Lower lobe of right lung (tissue), 2 donors: ENCODE measurements around the gene CNPY4. TPM values are rescaled to one million over a fixed set of nuclear protein-coding genes. Genes with fewer than 3 reads are reported as not detected.

Experiments
- ATAC-seq, 2 donors: fragments of 200-7000 bp; cut with Tn5 transposase; one replicate each; pipeline ENCODE4 v1.9.1; 2020 to 2022; ENCODE audit warnings: mild to moderate bottlenecking in 2 of 2, moderate library complexity in 2 of 2
- DNase-seq: peaks from one replicate; pipeline ENCODE4 v3.0.0-alpha.2; 2020
- H3K27ac ChIP-seq: fragments of 200-600 bp; one replicate; pipeline ENCODE4 v1.8.0; 2022
- H3K27me3 ChIP-seq: fragments of 200-600 bp; one replicate; pipeline ENCODE4 v1.8.0; 2022; ENCODE audit warnings: low read depth
- H3K36me3 ChIP-seq: fragments of 200-600 bp; one replicate; pipeline ENCODE4 v1.8.0; 2022; ENCODE audit warnings: mild to moderate bottlenecking
- H3K4me1 ChIP-seq: fragments of 200-600 bp; one replicate; pipeline ENCODE4 v1.8.0; 2022
- H3K4me3 ChIP-seq: fragments of 200-600 bp; one replicate; pipeline ENCODE4 v1.8.0; 2022; ENCODE audit warnings: mild to moderate bottlenecking
- H3K9me3 ChIP-seq: fragments of 200-600 bp; one replicate; pipeline ENCODE4 v1.8.0; 2022
- intact Hi-C: fragments of 100-400 bp; cut with DNase I; formaldehyde crosslinking; loops from one replicate; pipeline ENCODE4 v1.11.0; 2022
- total RNA-seq: library from RNA; stranded (reverse); fragmentation: NEBNext Ultra II Directional; extraction: Animal tissue kit (Norgen Biotek cat#: 25700); gene quantifications from one replicate; pipeline ENCODE4 v1.2.1, GENCODE V29; 2021
- TF ChIP-seq, protein P1 (sequence below): fragments of 200-600 bp; IDR thresholded peaks from one replicate; pipeline ENCODE4 v1.8.0; 2022; ENCODE audit warnings: antibody characterized with exemption, mild to moderate bottlenecking
- donor health status: DM: no; HTN: yes; CAD: no; lungs with severe emphysema.

The CNPY4 gene
- total RNA-seq, 1 donor from 2014 or later, result 10.5 TPM

GRCh38 chr7:100075418-100075817 lies 44.0 kb upstream of the CNPY4 start:
- peaks cover 92% of the 10 kb centered on the region for H3K36me3 ChIP-seq
- TF ChIP-seq, protein P1, sequence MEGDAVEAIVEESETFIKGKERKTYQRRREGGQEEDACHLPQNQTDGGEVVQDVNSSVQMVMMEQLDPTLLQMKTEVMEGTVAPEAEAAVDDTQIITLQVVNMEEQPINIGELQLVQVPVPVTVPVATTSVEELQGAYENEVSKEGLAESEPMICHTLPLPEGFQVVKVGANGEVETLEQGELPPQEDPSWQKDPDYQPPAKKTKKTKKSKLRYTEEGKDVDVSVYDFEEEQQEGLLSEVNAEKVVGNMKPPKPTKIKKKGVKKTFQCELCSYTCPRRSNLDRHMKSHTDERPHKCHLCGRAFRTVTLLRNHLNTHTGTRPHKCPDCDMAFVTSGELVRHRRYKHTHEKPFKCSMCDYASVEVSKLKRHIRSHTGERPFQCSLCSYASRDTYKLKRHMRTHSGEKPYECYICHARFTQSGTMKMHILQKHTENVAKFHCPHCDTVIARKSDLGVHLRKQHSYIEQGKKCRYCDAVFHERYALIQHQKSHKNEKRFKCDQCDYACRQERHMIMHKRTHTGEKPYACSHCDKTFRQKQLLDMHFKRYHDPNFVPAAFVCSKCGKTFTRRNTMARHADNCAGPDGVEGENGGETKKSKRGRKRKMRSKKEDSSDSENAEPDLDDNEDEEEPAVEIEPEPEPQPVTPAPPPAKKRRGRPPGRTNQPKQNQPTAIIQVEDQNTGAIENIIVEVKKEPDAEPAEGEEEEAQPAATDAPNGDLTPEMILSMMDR, result no peak
- intact Hi-C loops, result no loop called here

GRCh38 chr7:100077205-100077604 lies 42.2 kb upstream of the CNPY4 start:
- Histone ChIP-seq H3K36me3 (peaks cover 74% of the 10 kb centered on the region), H3K4me1 (peaks cover 28% of the 10 kb centered on the region), H3K9me3 (peaks cover 7% of the 10 kb centered on the region), H3K27me3 (no peaks in the 10 kb centered on the region), H3K4me3 (no peak overlapping the region), H3K27ac (no peak overlapping the region)
- TF ChIP-seq, protein P1, result no peak
- DNase-seq (no peak), ATAC-seq (no peak)
- intact Hi-C loops, result no loop called here

More at GRCh38 chr7:100075418-100075817, 44.0 kb upstream of the CNPY4 start:
- Histone ChIP-seq H3K27ac (no peak overlapping the region), H3K4me1 (peaks cover 16% of the 10 kb centered on the region), H3K27me3 (no peaks in the 10 kb centered on the region), H3K4me3 (no peak overlapping the region), H3K9me3 (peaks cover 25% of the 10 kb centered on the region)
- no peak for ATAC-seq
- DNase-seq, result no peak

DNA sequence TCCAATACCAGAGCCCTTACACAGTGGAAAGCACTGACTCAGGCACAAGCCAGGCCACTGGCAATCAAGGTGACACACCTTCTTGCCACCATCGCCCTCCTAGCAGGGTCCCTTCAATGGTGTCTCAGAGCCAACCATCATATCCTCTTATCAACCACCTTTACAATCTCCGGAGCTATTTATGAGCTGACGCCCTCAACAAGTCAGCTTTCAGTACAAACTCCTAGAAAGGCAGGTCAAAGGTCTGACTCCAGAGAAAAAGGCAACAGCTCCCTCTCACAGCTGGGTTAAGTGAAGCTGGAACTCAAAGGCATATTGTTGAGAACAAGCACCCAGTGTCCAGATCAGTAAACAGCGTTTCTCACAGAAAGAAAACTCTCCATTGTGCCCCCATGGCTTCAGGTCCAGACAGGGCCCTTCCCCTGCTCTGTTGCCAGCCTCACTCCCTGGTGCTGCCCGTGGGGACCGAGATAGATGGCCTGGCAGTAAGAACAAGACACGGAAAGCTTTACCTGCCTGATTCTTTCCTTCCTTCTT lies 40.3 kb upstream of the CNPY4 start:
- ATAC-seq, result no peak
- intact Hi-C loops, result no loop called here
- peaks cover 55% of the 10 kb centered on the region for H3K36me3 ChIP-seq
- no peaks in the 10 kb centered on the region for H3K27me3 ChIP-seq
- DNase-seq, result no peak
- H3K27ac ChIP-seq, result no peak overlapping the region
- H3K4me3 ChIP-seq, result no peak overlapping the region
- TF ChIP-seq, protein P1, result no peak
- H3K4me1 ChIP-seq, result peaks cover 35% of the 10 kb centered on the region
- no peaks in the 10 kb centered on the region for H3K9me3 ChIP-seq

DNA sequence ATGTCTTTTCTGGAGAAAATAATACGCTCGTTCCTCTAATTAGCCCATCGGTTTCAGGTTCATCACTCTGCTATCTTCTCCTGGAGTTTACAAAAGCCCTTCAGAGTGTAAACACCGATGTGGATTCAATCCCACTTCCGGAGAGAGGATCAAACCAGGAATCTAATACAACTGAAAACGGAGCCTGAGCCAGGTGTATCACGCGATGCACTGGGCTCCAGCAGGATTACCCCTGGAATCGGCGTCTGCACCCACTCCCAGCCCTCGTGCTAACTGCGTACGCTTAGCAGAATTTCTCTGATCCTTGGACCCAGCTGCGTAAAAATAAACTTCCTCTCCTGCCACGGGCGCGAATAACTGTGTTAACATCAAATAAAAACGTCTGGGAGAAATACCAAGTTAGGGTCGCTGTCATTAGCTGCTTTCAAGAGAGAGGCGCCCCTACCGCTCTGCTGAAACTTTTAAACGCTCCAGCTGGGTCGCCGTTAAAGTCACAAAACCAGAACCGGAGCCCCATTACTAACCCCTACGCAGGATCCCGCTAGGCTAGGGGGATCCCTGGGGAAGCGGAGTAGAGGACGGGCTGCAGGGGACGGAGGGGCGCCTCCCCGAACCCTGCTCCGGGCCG lies 38.4 kb upstream of the CNPY4 start:
- H3K36me3 ChIP-seq, result peaks cover 36% of the 10 kb centered on the region
- H3K27ac ChIP-seq, result peak overlapping the region; percentile 93
- no peak for DNase-seq
- no peaks in the 10 kb centered on the region for H3K9me3 ChIP-seq
- peak; percentile 32 to 35 for ATAC-seq
- H3K27me3 ChIP-seq, result no peaks in the 10 kb centered on the region
- H3K4me3 ChIP-seq, result peak overlapping the region; percentile 96
- TF ChIP-seq, protein P1, result no peak
- intact Hi-C loops, result no loop called here
- H3K4me1 ChIP-seq, result peaks cover 35% of the 10 kb centered on the region

GRCh38 chr7:100081535-100082102 lies 37.8 kb upstream of the CNPY4 start, which contains the start of gene ZNF3:
ZNF3 (minus strand) TSS chr7:100081723; CDS start chr7:100077357, 4,366 bp downstream.
- H3K4me3 ChIP-seq, result peak within 1 kb of the TSS; percentile 96
- no peaks in the 10 kb centered on the region for H3K9me3 ChIP-seq
- peak within 1 kb of the TSS; percentile 93 for H3K27ac ChIP-seq
- H3K36me3 ChIP-seq, result peaks cover 30% of the 10 kb centered on the region
- TF ChIP-seq, protein P1, result peak; percentile 96
- peak; percentile 97 to 98 for ATAC-seq
- peaks cover 35% of the 10 kb centered on the region for H3K4me1 ChIP-seq
- peak; percentile 98 for DNase-seq
- intact Hi-C loops, result no loop called here
- no peaks in the 10 kb centered on the region for H3K27me3 ChIP-seq
